AG10803 (cell line): ENCODE results near the gene IGF1R.
A peak's percentile ranks its signal among the peaks of the same experiment; 100 is the strongest.

Source experiments
- DNase-seq: peaks from one replicate; pipeline ENCODE4 v3.0.0; 2010; ENCODE audit warnings: low read depth
- H3K4me3 ChIP-seq: 2 replicates; pipeline ENCODE4 v1.5.1; 2011; ENCODE audit warnings: mild to moderate bottlenecking, low read length, control low read depth
- CTCF ChIP-seq: conservative IDR thresholded peaks from 2 replicates; pipeline ENCODE4 v1.5.1; 2011; ENCODE audit warnings: mild to moderate bottlenecking, low read length, control low read depth, inconsistent platforms

Gene IGF1R

GRCh38 chr15:98674336-98674735 is 26.0 kb downstream of the IGF1R start:
- no peak overlapping the region for H3K4me3 ChIP-seq
- TF ChIP-seq CTCF: no peak
- DNase-seq: no peak

GRCh38 chr15:98676586-98677270 is 28.4 kb downstream of the IGF1R start:
- no peak for TF ChIP-seq CTCF
- no peak for DNase-seq
- no peak overlapping the region for H3K4me3 ChIP-seq

- no peak overlapping the region for H3K4me3 ChIP-seq
- TF ChIP-seq CTCF: no peak
- no peak for DNase-seq
Measured at GRCh38 chr15:98677345-98678059, 29.2 kb downstream of the IGF1R start.

GRCh38 chr15:98678484-98678883 is 30.1 kb downstream of the IGF1R start:
- H3K4me3 ChIP-seq: no peak overlapping the region
- no peak for DNase-seq
- no peak for TF ChIP-seq CTCF

DNA sequence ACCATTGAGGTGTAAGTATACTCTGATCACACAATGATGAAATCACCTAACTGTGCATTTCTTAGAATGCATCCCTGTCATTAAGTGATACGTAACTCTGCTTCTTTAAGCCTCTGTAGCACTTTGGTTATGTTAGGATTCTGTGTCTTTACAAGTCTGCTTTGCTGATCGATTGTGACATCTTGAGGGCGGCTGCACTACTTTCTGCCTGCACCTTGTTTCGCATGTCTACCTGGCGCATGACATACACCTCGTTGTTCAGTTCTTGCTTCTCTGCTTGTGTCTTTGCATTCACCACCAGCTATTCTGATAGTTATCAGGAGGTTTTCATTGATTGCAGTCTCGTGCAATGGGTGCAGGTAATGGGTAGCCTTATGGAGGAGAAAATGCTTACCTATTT is 32.7 kb downstream of the IGF1R start:
- no peak overlapping the region for H3K4me3 ChIP-seq
- no peak for TF ChIP-seq CTCF
- DNase-seq: no peak

- TF ChIP-seq CTCF: no peak
- peak; percentile 78 for DNase-seq
- H3K4me3 ChIP-seq: no peak overlapping the region
Measured at GRCh38 chr15:98682992-98683701, 34.8 kb downstream of the IGF1R start.

- no peak overlapping the region for H3K4me3 ChIP-seq
- no peak for TF ChIP-seq CTCF
- DNase-seq: no peak
Measured at GRCh38 chr15:98683831-98684230, 35.5 kb downstream of the IGF1R start.
